H1 (cell line): ENCODE results near the gene LGR4. TPM values are rescaled to one million over a fixed set of nuclear protein-coding genes. Genes with fewer than 3 reads are reported as not detected.

ENCODE experiments used
- GABPA ChIP-seq: IDR thresholded peaks from 2 replicates; pipeline ENCODE4 v1.6.1; 2011; ENCODE audit warnings: mild to moderate bottlenecking, low read length, moderate library complexity, borderline replicate concordance; ENCODE audit not compliant: insufficient read depth
- GTF2F1 ChIP-seq: IDR thresholded peaks from 2 replicates; pipeline ENCODE4 v1.6.1; 2012; ENCODE audit warnings: low read depth, low read length, improper control_type of control experiment, borderline replicate concordance
- JUN ChIP-seq: IDR thresholded peaks from 2 replicates; pipeline ENCODE4 v1.6.1; 2011; ENCODE audit warnings: low read depth, mild to moderate bottlenecking, improper control_type of control experiment, low read length
- KDM4A ChIP-seq: IDR thresholded peaks from one replicate; pipeline ENCODE4 v1.7.1; 2012; ENCODE audit warnings: low read depth, mild to moderate bottlenecking, moderate library complexity, low read length, inconsistent platforms; ENCODE audit not compliant: severe bottlenecking
- KDM5A ChIP-seq: fragments of 200-600 bp; IDR thresholded peaks from 2 replicates; pipeline ENCODE4 v1.7.1; 2012; ENCODE audit warnings: mild to moderate bottlenecking, low read length, inconsistent platforms, mixed read lengths
- MAFK ChIP-seq: IDR thresholded peaks from 2 replicates; pipeline ENCODE4 v1.6.1; 2012; ENCODE audit warnings: low read depth, mild to moderate bottlenecking, improper control_type of control experiment, low read length
- RNF2 ChIP-seq: fragments of 200-900, 300-1000 bp; sonication (generic); IDR thresholded peaks from 2 replicates; pipeline ENCODE4 v1.7.1; 2016; ENCODE audit warnings: borderline replicate concordance, low read depth, mild to moderate bottlenecking, antibody characterized with exemption, low read length; ENCODE audit not compliant: poor library complexity, severe bottlenecking; ENCODE audit errors: missing control alignments
- SIRT6 ChIP-seq: IDR thresholded peaks from one replicate; pipeline ENCODE4 v1.7.1; 2012; ENCODE audit warnings: low read length, inconsistent platforms
- TEAD4 ChIP-seq: IDR thresholded peaks from 2 replicates; pipeline ENCODE4 v1.6.1; 2012; ENCODE audit warnings: low read depth, low read length, inconsistent platforms, mixed read lengths
- polyA plus RNA-seq, 7 experiments: library from polyadenylated mRNA; depleted of rRNA in 3 of 7; stranded (reverse) in 5 of 7; unstranded in 2 of 7; fragments of >200 nt in 5 of 7; fragments of 200-250 nt in 2 of 7; gene quantifications; 1 replicate in 5 of 7; 2 replicates in 1 of 7; 4 replicates in 1 of 7; pipeline versions ENCODE4 v1.2.1 to v1.2.3, GENCODE V29; 2011 to 2013; ENCODE audit warnings: missing spikeins in 2 of 7, mixed read lengths in 2 of 7
- total RNA-seq: library from RNA; stranded (reverse); fragmentation: NEBNext Ultra II Directional; extraction: Animal tissue kit (Norgen Biotek cat#: 25700); gene quantifications from 2 replicates; pipeline ENCODE4 v1.2.1, GENCODE V29; 2021
- TF ChIP-seq, protein P1 (sequence below): fragments of 300-600 bp; sonication (generic); IDR thresholded peaks from 2 replicates; pipeline ENCODE4 v1.7.1; 2012; ENCODE audit warnings: low read length, moderate library complexity, mild to moderate bottlenecking, inconsistent platforms; ENCODE audit not compliant: insufficient replicate concordance

LGR4 gene
- total and polyA plus RNA-seq, 2 of the 8 experiments (the other 6 are each of a cell fraction or from before 2014, with no cell fraction given), result 26.6 to 61.7 TPM

- TF ChIP-seq RNF2, result no peak
- TF ChIP-seq KDM5A, result no peak
- TF ChIP-seq, protein P1, sequence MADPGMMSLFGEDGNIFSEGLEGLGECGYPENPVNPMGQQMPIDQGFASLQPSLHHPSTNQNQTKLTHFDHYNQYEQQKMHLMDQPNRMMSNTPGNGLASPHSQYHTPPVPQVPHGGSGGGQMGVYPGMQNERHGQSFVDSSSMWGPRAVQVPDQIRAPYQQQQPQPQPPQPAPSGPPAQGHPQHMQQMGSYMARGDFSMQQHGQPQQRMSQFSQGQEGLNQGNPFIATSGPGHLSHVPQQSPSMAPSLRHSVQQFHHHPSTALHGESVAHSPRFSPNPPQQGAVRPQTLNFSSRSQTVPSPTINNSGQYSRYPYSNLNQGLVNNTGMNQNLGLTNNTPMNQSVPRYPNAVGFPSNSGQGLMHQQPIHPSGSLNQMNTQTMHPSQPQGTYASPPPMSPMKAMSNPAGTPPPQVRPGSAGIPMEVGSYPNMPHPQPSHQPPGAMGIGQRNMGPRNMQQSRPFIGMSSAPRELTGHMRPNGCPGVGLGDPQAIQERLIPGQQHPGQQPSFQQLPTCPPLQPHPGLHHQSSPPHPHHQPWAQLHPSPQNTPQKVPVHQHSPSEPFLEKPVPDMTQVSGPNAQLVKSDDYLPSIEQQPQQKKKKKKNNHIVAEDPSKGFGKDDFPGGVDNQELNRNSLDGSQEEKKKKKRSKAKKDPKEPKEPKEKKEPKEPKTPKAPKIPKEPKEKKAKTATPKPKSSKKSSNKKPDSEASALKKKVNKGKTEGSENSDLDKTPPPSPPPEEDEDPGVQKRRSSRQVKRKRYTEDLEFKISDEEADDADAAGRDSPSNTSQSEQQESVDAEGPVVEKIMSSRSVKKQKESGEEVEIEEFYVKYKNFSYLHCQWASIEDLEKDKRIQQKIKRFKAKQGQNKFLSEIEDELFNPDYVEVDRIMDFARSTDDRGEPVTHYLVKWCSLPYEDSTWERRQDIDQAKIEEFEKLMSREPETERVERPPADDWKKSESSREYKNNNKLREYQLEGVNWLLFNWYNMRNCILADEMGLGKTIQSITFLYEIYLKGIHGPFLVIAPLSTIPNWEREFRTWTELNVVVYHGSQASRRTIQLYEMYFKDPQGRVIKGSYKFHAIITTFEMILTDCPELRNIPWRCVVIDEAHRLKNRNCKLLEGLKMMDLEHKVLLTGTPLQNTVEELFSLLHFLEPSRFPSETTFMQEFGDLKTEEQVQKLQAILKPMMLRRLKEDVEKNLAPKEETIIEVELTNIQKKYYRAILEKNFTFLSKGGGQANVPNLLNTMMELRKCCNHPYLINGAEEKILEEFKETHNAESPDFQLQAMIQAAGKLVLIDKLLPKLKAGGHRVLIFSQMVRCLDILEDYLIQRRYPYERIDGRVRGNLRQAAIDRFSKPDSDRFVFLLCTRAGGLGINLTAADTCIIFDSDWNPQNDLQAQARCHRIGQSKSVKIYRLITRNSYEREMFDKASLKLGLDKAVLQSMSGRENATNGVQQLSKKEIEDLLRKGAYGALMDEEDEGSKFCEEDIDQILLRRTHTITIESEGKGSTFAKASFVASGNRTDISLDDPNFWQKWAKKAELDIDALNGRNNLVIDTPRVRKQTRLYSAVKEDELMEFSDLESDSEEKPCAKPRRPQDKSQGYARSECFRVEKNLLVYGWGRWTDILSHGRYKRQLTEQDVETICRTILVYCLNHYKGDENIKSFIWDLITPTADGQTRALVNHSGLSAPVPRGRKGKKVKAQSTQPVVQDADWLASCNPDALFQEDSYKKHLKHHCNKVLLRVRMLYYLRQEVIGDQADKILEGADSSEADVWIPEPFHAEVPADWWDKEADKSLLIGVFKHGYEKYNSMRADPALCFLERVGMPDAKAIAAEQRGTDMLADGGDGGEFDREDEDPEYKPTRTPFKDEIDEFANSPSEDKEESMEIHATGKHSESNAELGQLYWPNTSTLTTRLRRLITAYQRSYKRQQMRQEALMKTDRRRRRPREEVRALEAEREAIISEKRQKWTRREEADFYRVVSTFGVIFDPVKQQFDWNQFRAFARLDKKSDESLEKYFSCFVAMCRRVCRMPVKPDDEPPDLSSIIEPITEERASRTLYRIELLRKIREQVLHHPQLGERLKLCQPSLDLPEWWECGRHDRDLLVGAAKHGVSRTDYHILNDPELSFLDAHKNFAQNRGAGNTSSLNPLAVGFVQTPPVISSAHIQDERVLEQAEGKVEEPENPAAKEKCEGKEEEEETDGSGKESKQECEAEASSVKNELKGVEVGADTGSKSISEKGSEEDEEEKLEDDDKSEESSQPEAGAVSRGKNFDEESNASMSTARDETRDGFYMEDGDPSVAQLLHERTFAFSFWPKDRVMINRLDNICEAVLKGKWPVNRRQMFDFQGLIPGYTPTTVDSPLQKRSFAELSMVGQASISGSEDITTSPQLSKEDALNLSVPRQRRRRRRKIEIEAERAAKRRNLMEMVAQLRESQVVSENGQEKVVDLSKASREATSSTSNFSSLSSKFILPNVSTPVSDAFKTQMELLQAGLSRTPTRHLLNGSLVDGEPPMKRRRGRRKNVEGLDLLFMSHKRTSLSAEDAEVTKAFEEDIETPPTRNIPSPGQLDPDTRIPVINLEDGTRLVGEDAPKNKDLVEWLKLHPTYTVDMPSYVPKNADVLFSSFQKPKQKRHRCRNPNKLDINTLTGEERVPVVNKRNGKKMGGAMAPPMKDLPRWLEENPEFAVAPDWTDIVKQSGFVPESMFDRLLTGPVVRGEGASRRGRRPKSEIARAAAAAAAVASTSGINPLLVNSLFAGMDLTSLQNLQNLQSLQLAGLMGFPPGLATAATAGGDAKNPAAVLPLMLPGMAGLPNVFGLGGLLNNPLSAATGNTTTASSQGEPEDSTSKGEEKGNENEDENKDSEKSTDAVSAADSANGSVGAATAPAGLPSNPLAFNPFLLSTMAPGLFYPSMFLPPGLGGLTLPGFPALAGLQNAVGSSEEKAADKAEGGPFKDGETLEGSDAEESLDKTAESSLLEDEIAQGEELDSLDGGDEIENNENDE, result no peak
- TF ChIP-seq JUN, result no peak
- TF ChIP-seq MAFK, result no peak
- no peak for TF ChIP-seq GTF2F1
- TF ChIP-seq TEAD4, result no peak
- TF ChIP-seq GABPA, result no peak
- TF ChIP-seq SIRT6, result no peak
- TF ChIP-seq KDM4A, result peak; percentile 78
Observed at GRCh38 chr11:27362749-27363575, 109.6 kb downstream of the LGR4 start, which contains the start of gene CCDC34 (continued).
